NCI-H2107 (cell line): ENCODE measurements around the gene MAN1A1.

Source experiments
- DNase-seq: peaks from one replicate; lab custom pipeline; 2025; lab: John Stamatoyannopoulos, UW

Gene MAN1A1

GRCh38 chr6:119325559-119326265 is 23.8 kb downstream of the MAN1A1 start:
- no peak for DNase-seq

GRCh38 chr6:119324718-119325117 is 24.8 kb downstream of the MAN1A1 start:
- no peak for DNase-seq

GRCh38 chr6:119323931-119324330 is 25.6 kb downstream of the MAN1A1 start:
- DNase-seq, result no peak

GRCh38 chr6:119323478-119323877 is 26.1 kb downstream of the MAN1A1 start:
- no peak for DNase-seq

GRCh38 chr6:119322715-119323350 is 26.7 kb downstream of the MAN1A1 start:
- DNase-seq, result no peak

- DNase-seq, result no peak
Measured at GRCh38 chr6:119322034-119322433, 27.5 kb downstream of the MAN1A1 start.

- DNase-seq, result no peak
Measured at GRCh38 chr6:119319694-119320093, 29.9 kb downstream of the MAN1A1 start.

GRCh38 chr6:119318730-119319129 is 30.8 kb downstream of the MAN1A1 start:
- no peak for DNase-seq

- DNase-seq, result no peak
Measured at GRCh38 chr6:119318176-119318575, 31.4 kb downstream of the MAN1A1 start.

GRCh38 chr6:119317007-119317406 is 32.6 kb downstream of the MAN1A1 start:
- DNase-seq, result no peak

GRCh38 chr6:119314885-119315272 is 34.7 kb downstream of the MAN1A1 start:
- no peak for DNase-seq

GRCh38 chr6:119313937-119314884 is 35.4 kb downstream of the MAN1A1 start:
- no peak for DNase-seq

- DNase-seq, result no peak
Measured at GRCh38 chr6:119312875-119313338, 36.7 kb downstream of the MAN1A1 start.

- DNase-seq, result no peak
Measured at GRCh38 chr6:119312441-119312840, 37.1 kb downstream of the MAN1A1 start.

GRCh38 chr6:119311514-119312142 is 37.9 kb downstream of the MAN1A1 start:
- no peak for DNase-seq

- DNase-seq, result no peak
Measured at GRCh38 chr6:119310486-119311036, 39.0 kb downstream of the MAN1A1 start.

- no peak for DNase-seq
Measured at GRCh38 chr6:119308991-119309657, 40.4 kb downstream of the MAN1A1 start.

GRCh38 chr6:119308048-119308570 is 41.5 kb downstream of the MAN1A1 start:
- DNase-seq, result no peak

- no peak for DNase-seq
Measured at GRCh38 chr6:119307056-119307455, 42.5 kb downstream of the MAN1A1 start.

GRCh38 chr6:119306396-119306968 is 43.1 kb downstream of the MAN1A1 start:
- DNase-seq, result no peak
